IgD-negative memory B cell (primary cell): Measurements from ENCODE around the gene DPP6. TPM values are rescaled to one million over a fixed set of nuclear protein-coding genes. Genes with fewer than 3 reads are reported as not detected.
A peak's percentile ranks its signal among the peaks of the same experiment; 100 is the strongest.

Experiments
- H3K27ac Mint-ChIP-seq, 3 donors: one replicate each; pipeline ENCODE4 v1.8.0; 2020 to 2022; ENCODE audit warnings: mild to moderate bottlenecking in 3 of 3, mixed read lengths in 3 of 3, moderate library complexity in 1 of 3
- H3K27me3 Mint-ChIP-seq: one replicate; pipeline ENCODE4 v1.8.0; 2021; ENCODE audit warnings: mixed read lengths
- H3K36me3 Mint-ChIP-seq: one replicate; pipeline ENCODE4 v1.8.0; 2020; ENCODE audit warnings: mild to moderate bottlenecking, mixed read lengths
- H3K4me1 Mint-ChIP-seq, 3 donors: one replicate each; pipeline ENCODE4 v1.8.0; 2020 to 2022; ENCODE audit warnings: mixed read lengths in 3 of 3, mild to moderate bottlenecking in 1 of 3
- H3K4me3 Mint-ChIP-seq, 4 donors: one replicate each; pipeline ENCODE4 v1.8.0; 2020 to 2022; ENCODE audit warnings: mild to moderate bottlenecking in 4 of 4, mixed read lengths in 4 of 4, moderate library complexity in 3 of 4
- H3K9me3 Mint-ChIP-seq, 3 donors: one replicate each; pipeline ENCODE4 v1.8.0; 2020 to 2021; ENCODE audit warnings: mixed read lengths in 3 of 3, mild to moderate bottlenecking in 1 of 3
- polyA plus RNA-seq: library from polyadenylated mRNA; unstranded; fragments of 300-500 nt; fragmentation: Illumina TruSeq; gene quantifications from one replicate; pipeline ENCODE4 v1.2.3, GENCODE V29; 2021

The DPP6 gene
- polyA plus RNA-seq, 1 donor from 2014 or later: not detected

- no peaks in the 10 kb centered on the region for H3K36me3 Mint-ChIP-seq
- no peak overlapping the region for H3K4me3 Mint-ChIP-seq
- H3K27me3 Mint-ChIP-seq: no peaks in the 10 kb centered on the region
- no peak overlapping the region for H3K27ac Mint-ChIP-seq
- no peaks in the 10 kb centered on the region for H3K4me1 Mint-ChIP-seq
- peaks cover 0 to 5% (median 0%) of the 10 kb centered on the region in 3 donors for H3K9me3 Mint-ChIP-seq
Observed at GRCh38 chr7:154693661-154694060, 641.5 kb downstream of the DPP6 start.

- Mint-ChIP-seq H3K9me3 (peaks cover 0 to 1% (median under 1%) of the 10 kb centered on the region in 3 donors), H3K4me3 (no peak overlapping the region), H3K27ac (peak overlapping the region in 1 of 3 donors; percentile 46), H3K36me3 (no peaks in the 10 kb centered on the region), H3K4me1 (no peaks in the 10 kb centered on the region), H3K27me3 (no peaks in the 10 kb centered on the region)
Observed at GRCh38 chr7:154695836-154696235, 643.6 kb downstream of the DPP6 start.

DNA sequence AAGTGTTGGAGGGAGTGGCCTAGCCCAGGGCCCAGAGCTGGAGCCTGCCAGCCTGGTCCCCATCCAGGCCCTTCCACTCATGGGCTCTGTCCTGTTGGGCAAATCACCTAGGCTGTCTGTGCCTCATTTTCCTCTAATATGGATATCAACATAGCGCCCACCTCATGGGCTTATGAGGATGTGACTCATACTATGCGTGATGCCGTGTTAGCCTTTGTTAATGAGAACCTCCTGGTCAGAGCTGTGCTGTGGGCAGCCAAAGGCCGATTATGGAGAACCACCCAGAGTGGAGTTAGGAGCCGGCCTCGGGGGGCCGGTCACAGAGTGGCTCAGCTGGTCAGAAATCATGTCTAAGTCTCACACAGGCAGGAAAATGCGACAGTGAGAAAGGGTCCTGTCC, 644.4 kb downstream of the DPP6 start:
- Mint-ChIP-seq H3K27me3 (no peaks in the 10 kb centered on the region), H3K4me3 (no peak overlapping the region), H3K9me3 (peaks cover 1 to 5% (median 1%) of the 10 kb centered on the region in 3 donors), H3K36me3 (no peaks in the 10 kb centered on the region), H3K27ac (no peak overlapping the region), H3K4me1 (no peaks in the 10 kb centered on the region)

DNA sequence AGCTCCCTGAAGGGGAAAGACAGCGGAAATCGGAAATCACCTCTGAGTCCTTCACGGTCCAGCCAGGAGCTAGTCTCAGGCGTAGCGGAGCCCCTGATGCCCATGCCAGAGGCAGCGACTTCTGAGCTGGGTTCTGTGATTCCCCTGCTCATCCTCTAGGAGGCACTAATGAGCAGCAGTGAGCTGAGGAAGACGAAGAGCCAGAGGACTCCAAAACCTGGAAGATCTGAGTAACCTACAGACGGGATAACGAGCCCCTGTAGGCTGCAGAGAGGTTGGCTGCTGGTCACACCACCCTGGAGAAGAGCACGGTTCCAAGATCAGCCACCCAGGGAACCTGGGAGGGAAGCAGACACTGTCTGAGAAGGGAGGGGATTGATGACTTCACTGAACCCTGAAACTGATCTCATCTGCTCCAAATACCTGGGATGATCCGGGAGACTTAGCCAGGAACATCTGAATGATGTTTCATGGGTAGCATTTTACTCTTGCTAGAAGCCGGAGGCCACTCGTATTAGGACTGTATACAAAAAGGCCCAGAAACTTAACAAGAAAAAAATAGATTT, 646.6 kb downstream of the DPP6 start:
- H3K9me3 Mint-ChIP-seq: peaks cover 1 to 5% (median 4%) of the 10 kb centered on the region in 3 donors
- no peak overlapping the region for H3K27ac Mint-ChIP-seq
- H3K36me3 Mint-ChIP-seq: no peaks in the 10 kb centered on the region
- no peaks in the 10 kb centered on the region for H3K27me3 Mint-ChIP-seq
- no peak overlapping the region for H3K4me3 Mint-ChIP-seq
- no peaks in the 10 kb centered on the region for H3K4me1 Mint-ChIP-seq

DNA sequence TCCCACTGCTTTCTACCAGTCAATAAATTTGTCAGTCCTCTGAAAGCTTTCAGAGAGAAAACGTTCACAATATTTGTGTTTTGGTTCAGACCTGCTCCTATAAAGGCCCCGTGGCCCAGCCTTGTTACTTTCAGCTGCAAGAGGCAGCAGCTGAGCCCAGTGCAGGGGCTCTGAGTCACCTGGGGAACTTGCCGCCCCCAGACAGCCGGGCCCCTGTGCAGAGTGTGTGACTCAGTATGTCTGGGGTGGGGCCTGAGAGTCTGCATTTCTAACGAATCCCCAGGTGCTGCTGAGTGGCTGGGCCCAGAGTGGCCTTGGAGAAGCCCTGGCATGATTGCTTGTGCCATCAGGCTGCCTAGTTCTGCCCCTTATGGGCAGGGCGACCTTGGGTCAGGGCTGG, 647.2 kb downstream of the DPP6 start:
- Mint-ChIP-seq H3K4me3 (no peak overlapping the region), H3K9me3 (peaks cover 2 to 10% (median 5%) of the 10 kb centered on the region in 3 donors), H3K27ac (no peak overlapping the region), H3K27me3 (no peaks in the 10 kb centered on the region), H3K4me1 (no peaks in the 10 kb centered on the region), H3K36me3 (no peaks in the 10 kb centered on the region)

DNA sequence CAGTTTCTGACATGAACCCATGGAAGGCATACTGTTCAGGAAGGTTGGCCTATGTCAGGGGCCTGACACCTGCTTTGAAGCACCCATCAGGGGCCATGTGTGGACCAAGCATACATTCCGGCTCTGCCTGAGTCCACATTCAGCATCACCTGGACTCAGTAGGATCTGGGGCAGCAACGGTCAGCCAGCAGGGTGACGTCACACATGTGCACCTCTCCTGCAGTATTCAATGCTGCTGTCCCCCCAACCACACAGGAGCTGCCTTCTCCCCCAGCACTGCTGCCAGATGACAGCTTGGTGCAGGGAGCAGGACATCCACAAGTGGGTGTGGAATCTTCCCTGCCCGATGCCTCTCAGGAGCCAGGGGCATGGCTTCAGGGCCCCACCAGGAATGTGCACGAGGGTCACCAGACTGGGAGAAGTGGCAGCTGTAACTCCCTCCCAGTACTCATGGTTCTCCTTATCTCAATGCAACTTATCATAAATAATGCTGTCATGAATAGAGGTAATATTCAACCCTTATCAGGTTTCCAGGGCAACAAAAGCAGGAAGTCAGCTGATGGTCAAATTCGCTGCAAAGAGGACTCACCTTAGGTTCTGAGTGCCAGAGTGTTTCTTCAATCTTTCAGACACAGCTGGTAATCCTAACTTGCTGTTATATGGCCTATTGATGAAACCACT, 657.8 kb downstream of the DPP6 start:
- Mint-ChIP-seq H3K27me3 (no peaks in the 10 kb centered on the region), H3K4me3 (no peak overlapping the region)

DNA sequence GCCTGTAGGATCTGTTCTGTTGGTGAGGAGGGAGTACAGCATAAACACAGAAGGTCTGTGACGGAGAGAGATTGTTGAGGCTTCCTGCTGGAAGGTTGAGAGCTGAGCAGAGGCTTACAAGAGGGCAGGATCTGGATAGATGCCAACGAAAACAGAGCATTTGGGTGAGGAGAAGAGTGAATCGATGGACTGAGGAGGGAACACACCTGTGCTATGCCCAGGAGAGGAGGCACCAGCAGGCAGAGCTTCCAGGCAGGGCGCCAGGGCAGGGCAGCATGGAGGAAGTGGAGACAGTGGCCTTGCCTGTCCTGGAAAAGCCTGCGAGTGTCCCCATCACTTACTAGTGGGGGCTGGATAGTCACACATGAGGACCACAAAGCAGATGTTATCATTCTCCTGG, 667.8 kb downstream of the DPP6 start:
- H3K4me3 Mint-ChIP-seq: no peak overlapping the region
- H3K4me1 Mint-ChIP-seq: no peaks in the 10 kb centered on the region
- peaks cover 0 to 11% (median 6%) of the 10 kb centered on the region in 3 donors for H3K9me3 Mint-ChIP-seq
- H3K27me3 Mint-ChIP-seq: no peaks in the 10 kb centered on the region
- peak overlapping the region in 1 of 3 donors; percentile 64 for H3K27ac Mint-ChIP-seq
- no peaks in the 10 kb centered on the region for H3K36me3 Mint-ChIP-seq

More for the DNA sequence above, 657.8 kb downstream of the DPP6 start:
- no peak overlapping the region for H3K27ac Mint-ChIP-seq
- H3K4me1 Mint-ChIP-seq: no peaks in the 10 kb centered on the region
- no peaks in the 10 kb centered on the region for H3K36me3 Mint-ChIP-seq
- H3K9me3 Mint-ChIP-seq: peaks cover 8 to 21% (median 11%) of the 10 kb centered on the region in 3 donors

GRCh38 chr7:154721086-154721485, 668.9 kb downstream of the DPP6 start:
- H3K9me3 Mint-ChIP-seq: peaks cover 0 to 17% (median 14%) of the 10 kb centered on the region in 3 donors
- no peaks in the 10 kb centered on the region for H3K36me3 Mint-ChIP-seq
- H3K4me3 Mint-ChIP-seq: peak overlapping the region in 1 of 4 donors; percentile 35
- H3K27ac Mint-ChIP-seq: no peak overlapping the region
- no peaks in the 10 kb centered on the region for H3K4me1 Mint-ChIP-seq
- H3K27me3 Mint-ChIP-seq: no peaks in the 10 kb centered on the region

- Mint-ChIP-seq H3K9me3 (peaks cover 2 to 19% (median 17%) of the 10 kb centered on the region in 3 donors), H3K4me3 (no peak overlapping the region), H3K4me1 (no peaks in the 10 kb centered on the region), H3K27me3 (no peaks in the 10 kb centered on the region), H3K36me3 (no peaks in the 10 kb centered on the region), H3K27ac (no peak overlapping the region)
Observed at GRCh38 chr7:154726368-154726767, 674.2 kb downstream of the DPP6 start.

GRCh38 chr7:154729056-154729455, 676.9 kb downstream of the DPP6 start:
- Mint-ChIP-seq H3K36me3 (no peaks in the 10 kb centered on the region), H3K27me3 (no peaks in the 10 kb centered on the region), H3K4me1 (no peaks in the 10 kb centered on the region), H3K9me3 (peaks cover 2 to 17% (median 17%) of the 10 kb centered on the region in 3 donors), H3K4me3 (no peak overlapping the region), H3K27ac (no peak overlapping the region)

DNA sequence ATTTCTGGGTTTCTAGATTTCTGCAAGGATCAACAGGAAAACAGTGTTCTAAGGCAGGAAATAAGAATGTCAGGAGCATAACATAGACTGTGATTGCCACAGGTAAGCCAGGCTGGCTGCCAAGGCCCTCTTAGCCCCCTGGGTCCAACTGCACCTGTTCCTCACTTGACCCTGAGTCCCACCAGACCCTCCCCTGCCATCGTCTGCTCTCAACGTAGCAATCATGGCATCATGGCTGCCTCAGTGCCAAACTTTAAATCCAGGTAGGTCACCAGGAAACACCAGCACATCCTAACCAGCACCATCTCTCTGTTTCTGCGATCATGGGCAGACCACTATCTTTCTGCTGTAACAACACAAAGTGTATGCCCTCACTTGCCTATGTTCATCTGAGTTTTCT, 683.6 kb downstream of the DPP6 start:
- Mint-ChIP-seq H3K4me3 (no peak overlapping the region), H3K27me3 (no peaks in the 10 kb centered on the region), H3K36me3 (no peaks in the 10 kb centered on the region), H3K9me3 (peaks cover 0 to 1% (median 0%) of the 10 kb centered on the region in 3 donors), H3K27ac (no peak overlapping the region), H3K4me1 (no peaks in the 10 kb centered on the region)

DNA sequence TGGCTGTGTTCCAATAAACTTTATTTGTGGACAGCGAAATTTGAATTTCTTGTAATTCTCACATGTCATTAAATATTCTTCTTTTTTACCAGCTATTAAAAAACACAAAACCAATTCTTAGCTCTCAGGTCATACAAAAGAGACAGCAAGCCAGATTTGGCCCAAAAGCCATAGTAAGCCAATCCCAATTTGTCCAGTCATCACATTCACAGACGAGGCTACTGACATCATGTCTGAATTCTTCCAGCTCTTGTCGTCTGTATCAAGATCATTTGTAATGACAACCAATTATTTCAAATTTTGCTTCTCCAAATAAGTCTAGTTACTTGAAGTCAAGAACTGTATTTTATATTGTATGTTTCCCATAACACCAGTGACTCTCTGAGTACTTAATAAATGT, 684.2 kb downstream of the DPP6 start:
- Mint-ChIP-seq H3K27me3 (no peaks in the 10 kb centered on the region), H3K27ac (no peak overlapping the region), H3K9me3 (peaks cover 0 to 1% (median 0%) of the 10 kb centered on the region in 3 donors), H3K4me3 (no peak overlapping the region), H3K36me3 (no peaks in the 10 kb centered on the region), H3K4me1 (no peaks in the 10 kb centered on the region)

- Mint-ChIP-seq H3K36me3 (no peaks in the 10 kb centered on the region), H3K4me1 (no peaks in the 10 kb centered on the region), H3K27me3 (peaks cover under 1% of the 10 kb centered on the region), H3K27ac (no peak overlapping the region), H3K9me3 (peaks cover 0 to 3% (median 0%) of the 10 kb centered on the region in 3 donors), H3K4me3 (no peak overlapping the region)
Observed at GRCh38 chr7:154738216-154738615, 686.0 kb downstream of the DPP6 start.

- no peak overlapping the region for H3K4me3 Mint-ChIP-seq
- H3K4me1 Mint-ChIP-seq: peaks cover 0 to 1% (median 0%) of the 10 kb centered on the region in 3 donors
- no peak overlapping the region for H3K27ac Mint-ChIP-seq
- peaks cover 0 to 3% (median 0%) of the 10 kb centered on the region in 3 donors for H3K9me3 Mint-ChIP-seq
- no peaks in the 10 kb centered on the region for H3K36me3 Mint-ChIP-seq
- peaks cover 5% of the 10 kb centered on the region for H3K27me3 Mint-ChIP-seq
Observed at GRCh38 chr7:154741131-154741530, 688.9 kb downstream of the DPP6 start.

DNA sequence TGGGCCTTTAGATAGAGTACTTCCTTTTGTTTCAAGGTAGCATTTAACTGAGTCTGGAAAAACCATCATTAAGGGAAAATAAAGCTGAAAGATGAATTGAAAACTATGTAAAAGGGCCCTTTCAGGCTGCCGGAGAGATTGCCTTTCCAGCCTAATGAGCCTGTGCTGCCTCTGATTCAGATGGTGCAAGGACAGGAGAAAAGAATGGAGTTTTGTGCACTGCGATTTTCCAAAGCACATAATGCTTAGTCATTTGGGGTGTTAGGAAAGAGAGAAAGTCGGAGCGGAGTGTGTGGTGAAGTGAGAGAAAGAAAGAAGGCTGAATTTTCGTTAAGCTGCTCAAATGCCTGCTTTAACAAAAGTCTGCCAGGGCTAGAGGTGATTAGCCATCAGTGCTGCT, 691.0 kb downstream of the DPP6 start:
- no peaks in the 10 kb centered on the region for H3K36me3 Mint-ChIP-seq

More for the DNA sequence above, 691.0 kb downstream of the DPP6 start:
- Mint-ChIP-seq H3K27ac (no peak overlapping the region), H3K4me3 (no peak overlapping the region), H3K27me3 (peaks cover 5% of the 10 kb centered on the region), H3K4me1 (peaks cover 0 to 1% (median 0%) of the 10 kb centered on the region in 3 donors), H3K9me3 (peaks cover 0 to 3% (median 2%) of the 10 kb centered on the region in 3 donors)
